HL-60 (cell line): ENCODE measurements around the gene C9orf72.

Experiments
- DNase-seq, 2 experiments: peaks; one replicate each; pipeline ENCODE4 v3.0.0-alpha.2; 2010 to 2020; ENCODE audit warnings: low read depth in 1 of 2, low spot score in 1 of 2
- H3K27ac ChIP-seq: fragments of 250-450 bp; sonication (Bioruptor Pico); replicated peaks from 2 replicates; pipeline ENCODE4 v1.5.1; 2020; ENCODE audit warnings: mild to moderate bottlenecking, moderate library complexity
- H3K27me3 ChIP-seq: fragments of 250-450 bp; sonication (Bioruptor Pico); 2 replicates; pipeline ENCODE4 v1.5.1; 2021; ENCODE audit warnings: mild to moderate bottlenecking, moderate library complexity; ENCODE audit not compliant: insufficient read depth, poor library complexity, severe bottlenecking
- H3K4me3 ChIP-seq: replicated peaks from 2 replicates; pipeline ENCODE4 v1.5.1; 2011; ENCODE audit warnings: mild to moderate bottlenecking, control low read depth, low read length; ENCODE audit not compliant: insufficient read depth
- GABPA ChIP-seq: IDR thresholded peaks from 2 replicates; pipeline ENCODE4 v1.6.1; 2012; ENCODE audit warnings: low read depth
- POLR2AphosphoS5 ChIP-seq: IDR thresholded peaks from 2 replicates; pipeline ENCODE4 v1.6.1; 2012; ENCODE audit warnings: low read depth
- SPI1 ChIP-seq: IDR thresholded peaks from 2 replicates; pipeline ENCODE4 v1.6.1; 2012; ENCODE audit warnings: low read depth, mild to moderate bottlenecking, borderline replicate concordance
- TF ChIP-seq, protein P1 (sequence below): IDR thresholded peaks from 2 replicates; pipeline ENCODE4 v1.6.1; 2012; ENCODE audit warnings: low read depth; ENCODE audit not compliant: insufficient replicate concordance
- TF ChIP-seq, protein P2 (sequence below): IDR thresholded peaks from one replicate; pipeline ENCODE4 v1.5.1; 2011; ENCODE audit warnings: low read length, control low read depth, inconsistent platforms; ENCODE audit not compliant: insufficient read depth

The C9orf72 gene

DNA sequence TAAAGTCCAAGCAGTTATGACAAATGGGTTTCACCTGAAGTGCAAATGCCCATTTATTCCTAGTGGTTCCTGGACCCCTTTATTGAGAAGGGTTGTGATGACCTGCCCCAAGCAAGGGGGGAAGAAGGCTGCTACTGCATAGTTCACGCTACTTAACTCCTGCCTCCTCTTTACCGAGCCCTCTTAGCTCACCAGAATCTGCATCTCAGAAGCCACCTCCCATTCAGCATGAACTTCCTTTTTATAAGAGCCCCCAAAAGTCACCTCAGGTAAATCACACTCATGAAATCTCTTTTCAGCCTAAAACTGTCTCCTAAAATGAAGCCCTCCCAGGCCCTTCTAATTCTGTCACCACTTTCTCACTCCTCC lies 26.6 kb upstream of the C9orf72 start:
- H3K4me3 ChIP-seq: no peak overlapping the region
- DNase-seq: no peak
- no peaks in the 10 kb centered on the region for H3K27me3 ChIP-seq
- no peak overlapping the region for H3K27ac ChIP-seq
- TF ChIP-seq GABPA (no peak), SPI1 (no peak), POLR2AphosphoS5 (no peak)
- TF ChIP-seq, protein P1, sequence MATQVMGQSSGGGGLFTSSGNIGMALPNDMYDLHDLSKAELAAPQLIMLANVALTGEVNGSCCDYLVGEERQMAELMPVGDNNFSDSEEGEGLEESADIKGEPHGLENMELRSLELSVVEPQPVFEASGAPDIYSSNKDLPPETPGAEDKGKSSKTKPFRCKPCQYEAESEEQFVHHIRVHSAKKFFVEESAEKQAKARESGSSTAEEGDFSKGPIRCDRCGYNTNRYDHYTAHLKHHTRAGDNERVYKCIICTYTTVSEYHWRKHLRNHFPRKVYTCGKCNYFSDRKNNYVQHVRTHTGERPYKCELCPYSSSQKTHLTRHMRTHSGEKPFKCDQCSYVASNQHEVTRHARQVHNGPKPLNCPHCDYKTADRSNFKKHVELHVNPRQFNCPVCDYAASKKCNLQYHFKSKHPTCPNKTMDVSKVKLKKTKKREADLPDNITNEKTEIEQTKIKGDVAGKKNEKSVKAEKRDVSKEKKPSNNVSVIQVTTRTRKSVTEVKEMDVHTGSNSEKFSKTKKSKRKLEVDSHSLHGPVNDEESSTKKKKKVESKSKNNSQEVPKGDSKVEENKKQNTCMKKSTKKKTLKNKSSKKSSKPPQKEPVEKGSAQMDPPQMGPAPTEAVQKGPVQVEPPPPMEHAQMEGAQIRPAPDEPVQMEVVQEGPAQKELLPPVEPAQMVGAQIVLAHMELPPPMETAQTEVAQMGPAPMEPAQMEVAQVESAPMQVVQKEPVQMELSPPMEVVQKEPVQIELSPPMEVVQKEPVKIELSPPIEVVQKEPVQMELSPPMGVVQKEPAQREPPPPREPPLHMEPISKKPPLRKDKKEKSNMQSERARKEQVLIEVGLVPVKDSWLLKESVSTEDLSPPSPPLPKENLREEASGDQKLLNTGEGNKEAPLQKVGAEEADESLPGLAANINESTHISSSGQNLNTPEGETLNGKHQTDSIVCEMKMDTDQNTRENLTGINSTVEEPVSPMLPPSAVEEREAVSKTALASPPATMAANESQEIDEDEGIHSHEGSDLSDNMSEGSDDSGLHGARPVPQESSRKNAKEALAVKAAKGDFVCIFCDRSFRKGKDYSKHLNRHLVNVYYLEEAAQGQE: no peak
- TF ChIP-seq, protein P2, sequence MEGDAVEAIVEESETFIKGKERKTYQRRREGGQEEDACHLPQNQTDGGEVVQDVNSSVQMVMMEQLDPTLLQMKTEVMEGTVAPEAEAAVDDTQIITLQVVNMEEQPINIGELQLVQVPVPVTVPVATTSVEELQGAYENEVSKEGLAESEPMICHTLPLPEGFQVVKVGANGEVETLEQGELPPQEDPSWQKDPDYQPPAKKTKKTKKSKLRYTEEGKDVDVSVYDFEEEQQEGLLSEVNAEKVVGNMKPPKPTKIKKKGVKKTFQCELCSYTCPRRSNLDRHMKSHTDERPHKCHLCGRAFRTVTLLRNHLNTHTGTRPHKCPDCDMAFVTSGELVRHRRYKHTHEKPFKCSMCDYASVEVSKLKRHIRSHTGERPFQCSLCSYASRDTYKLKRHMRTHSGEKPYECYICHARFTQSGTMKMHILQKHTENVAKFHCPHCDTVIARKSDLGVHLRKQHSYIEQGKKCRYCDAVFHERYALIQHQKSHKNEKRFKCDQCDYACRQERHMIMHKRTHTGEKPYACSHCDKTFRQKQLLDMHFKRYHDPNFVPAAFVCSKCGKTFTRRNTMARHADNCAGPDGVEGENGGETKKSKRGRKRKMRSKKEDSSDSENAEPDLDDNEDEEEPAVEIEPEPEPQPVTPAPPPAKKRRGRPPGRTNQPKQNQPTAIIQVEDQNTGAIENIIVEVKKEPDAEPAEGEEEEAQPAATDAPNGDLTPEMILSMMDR: no peak

DNA sequence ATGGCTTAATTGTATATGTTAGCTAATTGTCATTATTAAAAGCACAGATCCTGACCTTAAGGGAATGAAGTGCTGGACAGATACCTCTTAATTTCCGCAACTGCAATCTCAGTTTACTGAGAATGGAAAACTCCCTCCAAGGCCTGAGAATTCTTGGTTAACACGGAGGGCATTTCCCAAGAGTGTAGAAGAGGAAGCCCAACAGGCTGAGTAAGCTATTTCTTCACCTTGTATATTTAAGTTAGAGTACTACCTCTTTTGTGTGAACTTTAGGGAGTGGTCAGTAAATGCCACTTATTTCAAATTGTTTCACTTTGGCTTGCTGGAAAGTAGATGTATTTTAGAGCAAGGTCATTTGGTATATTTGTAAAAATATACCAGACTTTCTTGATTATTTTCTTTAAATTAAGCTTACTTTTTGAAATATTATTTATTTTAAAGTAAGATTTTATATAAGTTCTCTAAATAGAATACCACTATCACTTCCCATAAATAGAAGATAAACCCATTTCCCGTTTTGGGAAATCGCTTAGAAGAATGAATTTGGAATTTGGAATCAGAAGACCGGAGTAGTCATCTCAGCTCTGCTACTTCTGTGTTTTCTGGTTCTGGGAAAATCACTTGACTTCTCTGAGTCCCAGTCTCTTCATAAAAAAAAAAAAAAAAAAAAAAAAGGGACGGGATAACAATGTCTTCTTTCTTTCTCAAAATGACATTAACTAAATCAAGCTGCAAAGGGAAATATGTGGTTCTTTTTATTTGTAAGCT lies 26.0 kb upstream of the C9orf72 start:
- Histone ChIP-seq H3K27me3 (no peaks in the 10 kb centered on the region), H3K27ac (no peak overlapping the region), H3K4me3 (no peak overlapping the region)
- TF ChIP-seq, protein P1: peak; percentile 82
- TF ChIP-seq POLR2AphosphoS5: no peak
- TF ChIP-seq SPI1: peak; percentile 72; the same call in 1 of the 2 replicates
- peak in 1 of 2 experiments; percentile 43 for DNase-seq

DNA sequence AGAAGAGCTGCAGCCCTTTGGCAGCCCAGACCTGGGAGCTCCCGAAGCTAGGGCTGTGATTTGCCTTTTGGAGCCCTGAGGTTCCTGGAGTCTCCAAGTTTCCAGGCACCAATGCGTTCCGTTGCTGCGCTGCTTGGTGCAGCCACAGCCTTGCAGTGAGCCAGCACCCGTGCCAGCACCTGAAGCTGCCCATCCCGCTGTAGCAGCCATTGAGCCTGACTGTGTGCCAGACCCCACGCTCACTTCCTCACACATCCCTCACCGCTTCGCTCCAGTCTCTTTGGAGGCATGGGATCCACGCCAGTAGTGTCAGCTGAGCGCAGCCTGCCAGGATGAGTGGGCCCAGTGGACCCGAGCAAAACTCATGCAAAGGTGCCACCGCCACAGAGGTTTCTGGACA lies 22.5 kb upstream of the C9orf72 start:
- no peak for TF ChIP-seq POLR2AphosphoS5
- TF ChIP-seq, protein P1: no peak
- DNase-seq: no peak
- Histone ChIP-seq H3K27ac (no peak overlapping the region), H3K27me3 (no peaks in the 10 kb centered on the region), H3K4me3 (no peak overlapping the region)

DNA sequence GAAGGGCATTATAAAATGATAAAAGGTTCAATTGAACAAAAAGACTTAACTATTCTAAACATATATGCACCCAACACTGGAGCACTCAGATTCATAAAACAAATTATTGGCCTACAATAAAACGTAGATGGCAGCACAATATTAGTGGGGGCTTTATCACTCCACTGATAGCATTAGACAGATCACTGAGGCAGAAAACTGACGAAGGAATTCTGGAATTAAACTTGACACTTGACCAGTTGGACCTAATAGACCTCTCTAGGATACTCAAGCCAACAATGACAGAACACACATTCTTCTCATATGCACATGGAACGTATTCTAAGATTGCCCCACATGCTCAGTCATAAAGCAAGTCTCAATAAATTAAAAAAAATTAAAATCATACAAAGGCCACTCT lies 18.4 kb upstream of the C9orf72 start:
- DNase-seq: no peak
- H3K4me3 ChIP-seq: no peak overlapping the region
- no peak overlapping the region for H3K27ac ChIP-seq
- H3K27me3 ChIP-seq: no peaks in the 10 kb centered on the region
- TF ChIP-seq, protein P2: no peak
- TF ChIP-seq POLR2AphosphoS5 (no peak), SPI1 (no peak), GABPA (no peak)
- TF ChIP-seq, protein P1: no peak
